ENCODE data around the gene HAUS8.
"Not testable (repeated sequence)": the region's sequence is repeated elsewhere in the genome, so short reads cannot be mapped to it uniquely, and the experiment has no call there.

Gene HAUS8

DNA sequence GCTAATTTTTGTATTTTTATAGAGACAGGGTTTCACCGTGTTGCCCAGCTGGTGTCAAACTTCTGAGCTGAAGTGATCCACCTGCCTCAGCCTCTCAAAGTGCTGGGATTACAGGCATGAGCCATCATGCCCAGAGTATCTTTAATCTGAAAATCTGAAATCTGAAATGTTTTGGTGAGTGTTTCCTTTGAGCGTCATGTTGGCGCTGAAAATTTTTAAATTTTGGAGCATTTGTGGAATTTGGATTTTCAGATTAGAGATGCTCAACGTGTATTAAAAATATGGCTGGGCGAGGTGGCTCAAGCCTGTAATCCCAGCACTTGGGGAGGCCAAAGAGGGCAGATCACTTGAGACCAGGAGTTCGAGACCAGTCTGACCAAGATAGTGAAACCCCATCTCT, 43.5 kb downstream of the HAUS8 start:
- no peak for DNase-seq

DNA sequence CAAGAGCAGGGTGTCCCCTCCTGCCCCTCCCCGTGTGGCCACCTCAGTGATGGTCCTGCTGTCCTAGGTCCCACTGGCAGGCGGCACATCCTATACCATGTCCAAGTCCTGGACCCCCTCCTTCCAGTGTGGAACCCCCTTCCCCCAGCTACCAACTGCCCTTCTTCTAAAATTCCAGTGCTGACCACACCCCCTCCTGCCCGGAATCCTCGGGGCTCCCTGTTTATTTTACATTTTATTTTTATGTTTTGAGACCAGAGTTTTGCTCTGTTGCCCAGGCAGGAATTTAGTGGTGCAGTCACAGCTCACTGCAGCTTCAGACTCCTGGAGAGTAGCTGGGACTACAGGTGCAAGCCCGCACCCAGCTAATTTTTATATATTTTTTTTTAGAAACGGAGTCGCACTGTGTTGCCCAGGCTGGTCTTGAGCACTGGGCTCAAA, 47.7 kb downstream of the HAUS8 start:
- no peak for DNase-seq

DNA sequence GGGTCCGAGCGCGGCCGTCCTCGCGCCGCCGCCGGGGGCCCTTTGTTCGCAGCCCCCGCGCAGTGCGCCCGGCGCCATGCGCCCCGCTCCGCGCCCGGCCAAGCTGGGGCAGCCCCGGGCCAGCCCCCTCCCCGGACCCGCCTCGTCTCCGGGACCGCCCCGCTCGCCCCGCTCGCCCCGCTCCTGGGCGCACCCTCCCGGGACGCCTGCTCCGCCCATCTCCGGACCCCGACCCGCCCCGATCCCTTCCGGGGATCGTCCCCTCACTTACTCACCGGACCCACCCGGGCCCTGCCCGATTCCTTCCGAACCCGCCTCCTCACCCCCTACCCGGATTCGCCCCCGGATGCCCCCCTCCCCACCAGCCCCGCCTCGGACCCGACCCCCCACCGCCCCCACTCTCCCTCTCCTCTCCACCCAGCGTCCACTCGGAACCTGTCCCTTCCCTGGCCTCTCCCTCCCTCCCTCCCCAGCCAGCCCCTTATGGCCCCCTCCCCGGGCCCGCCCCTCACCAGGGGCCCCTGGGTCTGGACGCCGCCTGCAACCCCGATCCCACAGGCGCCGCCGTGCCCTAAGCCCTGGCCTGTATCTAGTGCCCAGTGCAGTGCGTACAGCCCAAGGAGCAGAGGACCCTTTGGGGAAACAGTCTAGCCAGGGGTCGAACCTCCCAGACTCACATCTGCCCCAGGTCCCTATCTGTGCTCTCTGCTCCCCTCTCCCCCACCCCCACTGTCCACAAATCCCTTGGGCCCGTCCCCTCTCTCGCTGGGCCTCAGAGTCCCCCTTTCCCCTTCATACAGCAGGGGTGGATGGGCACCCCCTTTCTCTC, 48.3 kb downstream of the HAUS8 start, which contains the start of gene CPAMD8:
Gene CPAMD8 (minus strand): TSS at position 105 of the 829 bp plus-strand sequence. CDS start 168 bp downstream, outside the sequence.
- no peak for DNase-seq

GRCh38 chr19:17025991-17026658, 49.1 kb downstream of the HAUS8 start:
- peak in 1 of 2 donors; percentile 20 for DNase-seq

DNA sequence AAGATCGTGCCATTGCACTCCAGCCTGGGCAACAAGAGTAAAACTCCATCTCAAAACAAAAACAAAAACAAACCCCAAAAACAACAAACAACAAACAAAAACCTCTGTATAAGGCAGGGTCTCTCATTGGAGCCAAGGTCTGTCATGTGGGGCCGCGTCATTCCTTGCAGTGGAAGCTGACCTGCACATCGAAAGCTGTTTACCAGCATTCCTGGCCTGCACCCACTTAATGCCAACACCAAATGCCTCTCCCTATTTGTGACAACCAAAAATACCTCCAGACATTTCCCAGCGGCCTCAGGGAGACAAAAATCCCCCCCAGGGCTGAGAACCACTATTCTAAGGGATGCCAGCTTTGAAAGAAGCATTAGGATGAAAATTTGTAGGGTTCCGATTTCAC, 49.9 kb downstream of the HAUS8 start:
- no peak for DNase-seq

DNA sequence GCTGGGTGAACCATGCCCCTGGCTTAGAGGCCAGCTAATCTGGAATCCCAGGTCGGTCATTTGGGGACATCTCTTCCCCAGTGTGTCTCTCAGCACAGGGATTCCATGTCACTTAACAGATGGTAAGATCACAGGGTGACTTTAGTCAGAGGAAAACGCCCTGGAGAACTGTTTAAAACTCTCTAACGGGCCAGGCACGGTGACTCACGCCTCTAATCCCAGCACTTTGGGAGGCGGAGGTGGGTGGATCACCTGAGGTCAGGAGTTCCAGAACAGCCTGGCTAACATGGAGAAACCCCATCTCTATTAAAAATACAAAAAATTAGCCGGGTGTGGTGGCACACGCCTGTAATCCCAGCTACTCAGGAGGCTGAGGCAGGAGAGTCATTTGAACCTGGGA, 50.3 kb downstream of the HAUS8 start:
- not testable (repeated sequence) for DNase-seq

DNA sequence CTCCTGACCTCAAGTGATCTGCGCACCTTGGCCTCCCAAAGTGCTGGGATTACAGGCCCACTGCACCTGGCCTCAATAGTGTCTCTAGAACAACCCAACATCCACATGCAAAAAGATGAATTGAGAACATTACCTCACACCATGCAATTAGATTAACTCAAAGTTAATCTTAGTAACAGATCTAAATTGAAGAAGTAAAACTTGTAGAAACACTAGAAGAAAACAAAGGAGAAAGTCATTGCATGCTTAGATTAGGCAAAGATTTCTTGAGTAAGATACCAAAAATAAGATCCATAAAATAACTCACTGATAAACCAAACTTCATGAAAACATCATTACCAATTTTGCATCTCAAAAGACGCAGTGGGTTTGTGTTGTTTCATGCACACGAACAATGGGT, 51.4 kb downstream of the HAUS8 start:
- no peak for DNase-seq

DNA sequence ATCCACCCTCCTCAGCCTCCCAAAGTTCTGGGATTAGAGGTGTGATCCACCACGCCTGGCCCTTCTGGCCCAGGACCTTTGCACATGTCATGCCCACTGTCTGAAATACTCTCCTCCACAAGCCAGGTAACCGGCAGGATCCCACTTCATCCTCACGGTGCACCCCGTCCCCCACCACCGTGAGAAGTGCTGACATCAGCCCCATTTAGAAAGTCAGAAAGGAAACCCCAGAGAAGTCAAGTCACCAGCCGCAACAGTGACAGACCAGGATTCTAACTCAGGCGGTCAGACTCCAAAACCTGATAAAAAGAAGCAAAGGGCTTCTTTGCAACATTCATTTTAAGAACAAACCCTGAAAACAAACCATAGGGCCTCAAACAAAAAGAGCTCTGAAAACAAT, 52.5 kb downstream of the HAUS8 start:
- no peak for DNase-seq

DNA sequence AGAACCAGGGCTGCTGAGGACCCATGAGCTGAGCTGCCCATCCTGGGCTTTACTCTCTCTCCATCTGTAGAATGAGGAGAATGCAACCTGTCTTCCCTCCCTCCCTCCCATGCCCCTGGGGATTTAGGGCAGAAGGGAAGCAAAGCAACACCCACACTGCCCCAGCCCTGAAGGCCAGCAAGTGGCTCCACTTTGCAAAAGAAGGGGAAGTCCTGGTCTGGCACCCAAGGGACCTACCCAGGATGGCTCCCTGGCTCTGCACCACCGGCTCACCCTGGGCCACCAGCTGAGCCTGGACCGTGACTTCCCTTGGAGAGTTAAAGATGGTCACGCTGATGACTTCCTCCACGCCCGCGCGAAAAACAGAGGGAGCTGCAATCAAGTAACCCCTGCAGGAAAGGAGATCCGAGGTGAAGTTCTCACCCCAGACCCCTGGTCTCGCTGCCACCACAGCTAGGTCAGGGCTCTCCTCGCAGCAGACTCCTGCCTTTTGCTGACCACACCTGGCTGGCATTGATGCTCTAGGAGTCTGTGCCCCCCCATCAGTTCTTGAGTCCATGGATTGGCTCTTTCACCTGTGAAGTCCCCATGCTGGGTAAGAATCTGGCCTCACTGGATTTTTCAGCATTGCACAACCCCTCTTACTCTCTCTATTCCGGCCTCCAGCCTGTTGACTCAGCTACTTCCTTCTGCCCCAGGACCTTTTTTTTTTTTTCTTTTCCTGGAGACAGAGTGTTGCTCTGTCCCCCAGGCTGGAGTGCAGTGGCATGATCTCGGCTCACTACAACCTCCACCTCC, 53.3 kb downstream of the HAUS8 start:
- peak in 1 of 2 donors; percentile 50 for DNase-seq

DNA sequence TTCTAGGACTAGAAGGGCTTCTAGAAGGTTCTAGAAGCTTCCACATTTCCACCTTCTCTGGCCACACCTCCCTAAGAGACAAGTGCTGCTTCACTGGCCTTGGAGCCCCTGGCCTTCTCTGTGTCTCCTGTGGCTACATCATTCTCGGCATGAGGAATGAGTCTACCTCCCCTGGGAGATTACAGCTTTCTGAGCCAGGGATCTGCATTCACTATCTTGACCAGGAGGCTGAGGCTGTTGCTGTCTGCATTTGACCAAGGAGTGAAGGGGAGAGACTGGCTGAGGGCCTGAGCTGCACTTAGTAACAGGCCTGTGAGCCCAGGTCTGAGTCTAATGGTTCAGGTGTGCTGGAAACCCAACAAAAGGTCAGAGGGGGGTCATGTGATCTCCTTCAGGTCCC, 53.9 kb downstream of the HAUS8 start:
- DNase-seq = no peak

GRCh38 chr19:17020823-17021222, 54.4 kb downstream of the HAUS8 start:
- DNase-seq = no peak

DNA sequence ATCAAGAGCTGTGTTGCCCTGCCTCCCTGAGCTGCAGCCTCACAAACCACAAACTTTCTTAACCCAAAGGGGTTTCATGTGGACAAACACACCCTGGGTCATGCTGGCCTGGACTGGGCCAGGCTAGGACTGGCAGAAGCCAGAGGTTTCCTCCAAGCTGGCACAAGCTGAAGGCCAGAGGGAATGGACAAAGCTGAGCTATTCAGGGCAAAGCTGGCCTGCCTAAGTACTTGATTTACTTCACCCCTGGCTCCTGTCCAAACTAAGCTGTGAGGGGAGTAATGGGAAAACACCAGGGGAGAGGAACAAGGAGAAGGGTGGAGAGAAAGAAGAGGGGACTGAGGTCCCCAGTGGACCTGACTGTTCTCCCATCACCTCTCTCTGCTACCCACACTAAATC, 54.9 kb downstream of the HAUS8 start:
- DNase-seq = no peak

- not testable (repeated sequence) for DNase-seq
These were observed 60.9 kb downstream of the HAUS8 start for GRCh38 chr19:17014212-17014861.

DNA sequence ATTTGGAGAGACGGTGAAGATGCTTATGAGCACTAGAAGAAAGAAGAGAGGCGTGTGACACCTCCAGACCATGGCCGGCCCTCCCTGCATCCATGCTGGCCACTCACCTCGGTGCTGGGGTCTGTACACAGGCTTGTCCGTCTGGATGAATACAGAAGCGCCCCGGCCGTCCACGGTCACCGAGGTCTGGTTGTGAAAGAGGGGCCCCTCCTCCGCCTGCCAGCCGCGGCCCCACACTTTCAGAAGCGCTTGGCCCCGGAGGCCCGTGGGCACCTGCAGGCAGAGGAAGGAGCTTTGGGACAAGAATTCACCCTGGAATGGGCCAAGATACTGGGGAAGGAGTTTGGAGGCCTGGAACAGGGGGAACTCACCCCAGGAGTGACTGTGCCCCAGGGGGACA, 63.8 kb downstream of the HAUS8 start:
- DNase-seq = no peak

DNA sequence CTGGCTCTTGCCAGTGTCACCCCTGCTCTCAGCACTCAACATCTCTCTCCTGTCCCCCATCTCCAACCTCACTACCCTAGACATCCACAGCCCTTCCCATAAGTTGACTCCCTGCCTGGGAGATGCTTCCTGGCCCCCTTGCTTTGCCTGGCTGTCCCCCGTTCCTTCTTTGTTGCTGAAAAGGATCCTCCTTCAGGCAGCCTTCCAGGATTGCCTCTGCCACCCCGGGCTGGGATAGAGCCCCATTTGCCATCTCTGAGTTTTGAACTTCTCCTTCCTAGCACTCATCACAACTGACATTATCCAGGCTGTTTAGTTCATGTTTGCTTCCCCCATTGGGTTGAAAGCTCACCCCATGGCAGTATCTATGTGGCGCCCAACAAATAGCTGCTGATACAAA, 68.7 kb downstream of the HAUS8 start:
- DNase-seq = no peak

- no peak for DNase-seq
These were observed 70.3 kb downstream of the HAUS8 start for GRCh38 chr19:17005000-17005399.

GRCh38 chr19:17004386-17004785, 70.9 kb downstream of the HAUS8 start:
- DNase-seq = no peak

GRCh38 chr19:17002455-17002854, 72.8 kb downstream of the HAUS8 start:
- no peak for DNase-seq

DNA sequence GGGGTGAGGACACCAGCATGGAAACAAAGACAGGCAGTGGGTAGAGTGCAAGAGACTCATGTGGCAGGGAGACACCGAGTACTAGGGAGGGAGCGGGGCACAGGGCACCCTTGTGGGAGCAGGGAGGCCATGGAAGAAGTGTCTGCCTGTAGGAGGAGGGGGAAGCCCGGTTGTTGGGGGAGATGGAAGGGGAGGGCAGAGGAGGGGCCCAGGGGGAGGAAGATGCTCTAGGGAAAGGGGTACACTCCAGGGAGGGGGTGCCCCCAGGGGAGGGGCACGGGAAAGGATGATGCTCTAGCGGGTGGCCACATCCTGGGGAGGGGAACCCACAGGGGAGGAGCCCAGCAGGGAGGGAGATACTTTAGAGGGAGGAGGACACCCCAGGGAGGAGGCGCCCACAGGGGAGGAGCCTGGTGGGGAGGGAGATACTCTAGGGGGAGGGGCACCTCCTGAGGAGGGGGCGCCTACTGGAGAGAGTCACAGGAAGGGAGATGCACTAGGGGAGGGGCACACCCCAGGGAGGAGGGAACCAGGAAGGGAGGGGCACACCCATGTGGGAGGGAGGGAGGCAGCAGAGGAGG, 73.6 kb downstream of the HAUS8 start:
- DNase-seq = peak; percentile 84 to 93
